GM12875 (cell line): ENCODE results near the gene ZNRF1.
"Not testable (repeated sequence)": the region's sequence is repeated elsewhere in the genome, so short reads cannot be mapped to it uniquely, and the experiment has no call there.

ENCODE experiments used
- H3K4me3 ChIP-seq: one replicate; pipeline ENCODE4 v1.5.1; 2011; ENCODE audit warnings: low read depth, low read length, control low read depth
- TF ChIP-seq, protein P1 (sequence below): IDR thresholded peaks from 2 replicates; pipeline ENCODE4 v1.5.1; 2011; ENCODE audit warnings: low read depth, mild to moderate bottlenecking, control low read depth, inconsistent platforms, low read length, moderate library complexity, borderline replicate concordance; ENCODE audit not compliant: insufficient read depth

ZNRF1 gene

DNA sequence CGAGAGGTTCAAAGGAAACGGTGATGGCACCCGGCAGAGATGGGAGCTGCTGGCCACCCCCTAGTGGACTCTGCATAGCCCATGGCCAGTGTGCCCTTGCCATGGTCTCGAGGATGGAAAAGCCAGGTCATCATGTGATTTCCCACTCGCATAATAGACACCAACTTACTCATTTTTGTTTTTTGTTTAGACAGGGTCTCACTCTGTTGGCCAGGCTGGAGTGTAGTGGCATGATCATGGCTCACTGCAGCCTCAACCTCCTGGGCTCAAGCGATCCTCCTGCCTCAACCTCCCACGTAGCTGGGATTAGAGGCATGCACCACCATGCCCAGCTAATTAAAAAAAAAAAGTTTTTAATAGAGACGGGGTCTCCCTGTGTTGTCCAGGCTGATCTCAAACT is 90.1 kb downstream of the ZNRF1 start:
- no peak overlapping the region for H3K4me3 ChIP-seq
- TF ChIP-seq, protein P1, sequence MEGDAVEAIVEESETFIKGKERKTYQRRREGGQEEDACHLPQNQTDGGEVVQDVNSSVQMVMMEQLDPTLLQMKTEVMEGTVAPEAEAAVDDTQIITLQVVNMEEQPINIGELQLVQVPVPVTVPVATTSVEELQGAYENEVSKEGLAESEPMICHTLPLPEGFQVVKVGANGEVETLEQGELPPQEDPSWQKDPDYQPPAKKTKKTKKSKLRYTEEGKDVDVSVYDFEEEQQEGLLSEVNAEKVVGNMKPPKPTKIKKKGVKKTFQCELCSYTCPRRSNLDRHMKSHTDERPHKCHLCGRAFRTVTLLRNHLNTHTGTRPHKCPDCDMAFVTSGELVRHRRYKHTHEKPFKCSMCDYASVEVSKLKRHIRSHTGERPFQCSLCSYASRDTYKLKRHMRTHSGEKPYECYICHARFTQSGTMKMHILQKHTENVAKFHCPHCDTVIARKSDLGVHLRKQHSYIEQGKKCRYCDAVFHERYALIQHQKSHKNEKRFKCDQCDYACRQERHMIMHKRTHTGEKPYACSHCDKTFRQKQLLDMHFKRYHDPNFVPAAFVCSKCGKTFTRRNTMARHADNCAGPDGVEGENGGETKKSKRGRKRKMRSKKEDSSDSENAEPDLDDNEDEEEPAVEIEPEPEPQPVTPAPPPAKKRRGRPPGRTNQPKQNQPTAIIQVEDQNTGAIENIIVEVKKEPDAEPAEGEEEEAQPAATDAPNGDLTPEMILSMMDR: no peak

DNA sequence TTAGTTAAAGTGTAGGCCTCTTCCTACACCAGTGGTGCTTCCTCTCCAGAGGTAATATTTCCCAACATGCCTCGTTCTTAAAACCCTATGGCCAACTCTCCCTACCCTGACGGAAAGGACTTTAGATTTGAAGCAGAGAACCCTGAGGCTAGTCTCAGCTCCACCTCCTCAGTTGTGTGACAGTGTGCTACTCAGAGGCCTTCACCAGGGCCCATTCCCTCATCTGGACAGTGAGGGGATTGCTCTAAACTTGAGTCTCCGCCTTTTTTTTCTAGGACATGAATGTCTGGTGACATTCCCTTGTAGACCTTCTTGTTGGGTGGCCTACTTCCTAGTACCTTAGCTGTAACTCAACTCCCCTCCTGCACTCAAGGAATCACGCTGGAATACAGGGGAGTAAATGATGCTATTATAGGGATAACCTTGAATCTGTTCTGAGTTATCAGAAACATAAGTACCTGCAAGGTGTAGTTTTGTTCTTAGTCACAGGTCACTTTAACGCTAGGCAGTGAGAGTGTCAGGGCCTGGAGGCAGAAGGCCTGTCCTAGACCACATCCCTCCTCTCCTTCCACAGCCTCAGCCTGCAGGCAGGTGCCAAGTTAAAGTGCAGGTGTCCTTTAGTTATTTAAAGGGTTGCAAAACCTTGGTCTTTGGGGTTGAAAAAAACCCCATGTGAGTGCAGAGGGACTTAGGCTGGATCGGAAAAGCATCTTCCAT is 90.8 kb downstream of the ZNRF1 start:
- TF ChIP-seq, protein P1: no peak

DNA sequence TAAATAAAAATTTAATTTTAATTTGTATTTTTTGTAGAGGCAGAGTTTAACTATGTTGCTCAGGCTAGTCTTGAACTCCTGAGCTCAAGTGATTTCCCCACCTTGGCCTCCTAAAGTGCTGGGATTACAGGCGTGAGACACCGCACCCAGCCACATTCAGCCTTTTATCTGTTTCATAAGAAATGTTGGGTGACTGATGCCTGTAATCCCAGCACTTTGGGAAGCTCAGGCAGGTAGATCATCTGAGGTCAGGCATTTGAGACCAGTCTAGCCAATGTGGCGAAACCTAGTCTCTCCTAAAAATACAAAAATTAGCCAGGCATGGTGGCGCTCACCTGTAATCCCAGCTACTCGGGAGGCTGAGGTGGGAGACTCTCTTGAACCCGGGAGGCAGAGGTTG is 92.1 kb downstream of the ZNRF1 start:
- H3K4me3 ChIP-seq: not testable (repeated sequence)

More for the DNA sequence above, 90.8 kb downstream of the ZNRF1 start:
- H3K4me3 ChIP-seq: no peak overlapping the region

DNA sequence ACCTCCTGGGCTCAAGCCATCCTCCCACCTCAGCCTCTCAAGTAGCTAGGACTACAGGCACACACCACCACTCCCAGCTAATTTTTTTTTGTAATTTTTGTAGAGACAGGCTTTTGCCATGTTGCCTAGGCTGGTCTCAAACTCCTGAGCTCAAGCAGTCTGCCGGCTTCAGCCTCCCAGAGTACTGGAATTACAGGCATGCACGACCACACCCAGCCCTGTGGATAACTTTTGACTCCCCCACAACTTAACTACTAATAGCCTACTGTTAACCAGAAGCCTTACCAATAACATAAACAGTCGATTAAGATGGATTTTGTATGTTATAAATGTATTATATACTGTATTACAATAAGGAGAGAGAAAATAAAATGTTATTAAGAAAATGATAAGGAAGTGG is 92.8 kb downstream of the ZNRF1 start:
- not testable (repeated sequence) for H3K4me3 ChIP-seq

DNA sequence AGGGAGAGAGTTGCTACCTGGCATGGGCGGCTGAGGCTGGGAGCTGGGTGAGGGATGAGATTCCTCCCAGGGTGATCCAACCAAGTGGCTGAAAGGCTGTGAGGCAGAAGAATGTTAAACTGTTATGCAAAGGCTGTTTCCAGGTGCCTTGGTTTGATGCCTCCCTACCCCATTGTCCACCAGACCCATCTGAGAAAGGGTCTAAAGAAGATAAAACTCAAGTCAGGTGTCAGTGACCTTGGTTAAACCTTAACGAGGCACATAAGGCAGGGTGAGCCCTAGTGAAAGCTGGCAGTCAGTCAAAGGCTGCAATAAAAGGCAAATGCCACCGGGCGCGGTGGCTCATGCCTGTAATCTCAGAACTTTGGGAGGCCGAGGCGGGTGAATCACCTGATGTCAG is 94.0 kb downstream of the ZNRF1 start:
- no peak overlapping the region for H3K4me3 ChIP-seq
- TF ChIP-seq, protein P1: no peak

DNA sequence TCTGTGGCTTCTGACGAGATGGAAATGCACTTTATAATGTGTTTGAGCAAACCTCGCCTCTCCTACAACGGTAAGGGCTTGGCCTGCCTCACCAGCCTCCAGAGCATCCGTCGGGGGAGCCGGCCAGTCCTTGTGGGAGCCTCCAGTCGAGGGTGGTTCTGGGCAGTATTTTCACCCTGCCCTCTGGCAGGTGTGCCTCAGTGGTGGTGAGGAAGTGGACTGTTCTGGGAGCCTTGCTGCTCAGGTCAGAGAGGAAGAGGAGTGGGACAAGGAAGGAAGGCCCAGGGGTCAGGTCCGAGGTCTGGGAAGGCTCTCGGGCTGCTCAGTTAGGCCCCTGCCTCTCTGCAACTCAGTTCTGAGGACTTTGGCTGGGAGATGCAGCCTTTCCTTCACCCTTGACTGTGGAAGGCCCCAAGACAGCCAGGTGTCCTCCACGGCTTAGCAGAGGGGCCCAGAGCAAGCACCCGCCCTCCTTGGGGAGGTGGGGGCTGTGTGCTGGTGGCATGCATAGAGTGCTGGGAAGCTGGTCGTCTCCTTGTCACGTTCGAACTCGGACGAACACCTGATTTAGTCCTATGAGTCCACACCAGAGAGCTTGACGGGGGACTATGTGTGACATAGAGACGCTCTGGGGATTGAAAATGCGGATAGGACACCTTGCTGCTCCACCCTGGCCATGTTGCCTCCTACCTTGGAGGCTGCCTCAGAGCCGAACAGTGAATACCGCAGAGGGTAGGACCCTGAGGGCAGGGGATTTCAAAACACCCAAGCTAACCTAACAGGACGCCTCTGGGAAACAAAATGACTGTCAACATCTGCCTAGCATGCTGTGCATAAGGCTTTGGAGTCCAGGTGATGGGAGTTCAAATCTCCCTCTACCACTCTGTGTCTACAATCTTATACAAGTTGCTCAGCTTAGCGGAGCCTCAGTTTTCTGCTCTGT is 95.0 kb downstream of the ZNRF1 start:
- no peak overlapping the region for H3K4me3 ChIP-seq
- TF ChIP-seq, protein P1: no peak

DNA sequence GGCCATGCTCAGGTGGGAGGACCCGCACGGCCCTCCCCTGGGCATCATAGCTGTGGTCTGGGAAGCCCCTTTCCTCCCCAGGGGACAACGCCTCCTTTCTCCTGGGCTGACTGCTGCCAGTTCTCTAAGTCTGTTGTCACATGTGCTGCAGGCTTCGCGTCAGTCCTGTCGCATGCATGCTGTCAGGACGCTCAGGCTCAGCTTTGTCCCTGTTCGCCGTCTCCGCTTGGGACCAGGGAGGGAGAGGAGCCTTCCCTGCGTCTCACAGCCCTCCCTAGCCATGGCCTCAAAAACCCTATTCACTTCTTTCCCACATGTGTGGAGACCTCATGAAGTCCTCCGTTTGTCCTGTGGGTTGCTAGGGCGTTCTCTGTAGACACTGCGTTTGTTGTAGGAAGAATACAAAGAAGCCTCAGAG is 96.4 kb downstream of the ZNRF1 start:
- TF ChIP-seq, protein P1: no peak

DNA sequence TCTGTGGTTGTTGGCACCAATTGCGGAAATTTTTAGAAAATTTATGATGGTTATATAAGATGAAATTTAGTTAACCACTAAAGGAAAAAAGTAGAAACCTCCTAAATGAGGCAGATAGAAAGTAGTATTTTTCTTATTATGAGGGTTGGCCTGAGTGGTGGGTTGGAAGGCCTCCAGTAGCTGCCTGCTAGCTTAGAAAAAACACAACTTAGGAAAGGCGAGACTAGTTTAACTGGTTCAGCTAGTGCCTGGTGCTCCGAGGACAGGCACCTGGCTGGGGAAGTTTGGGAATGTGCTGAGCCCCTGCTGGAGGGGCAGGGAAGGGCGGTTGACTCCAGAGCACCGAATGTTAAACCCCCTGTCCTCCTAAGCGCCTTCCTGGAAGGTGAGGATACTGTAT is 97.8 kb downstream of the ZNRF1 start:
- TF ChIP-seq, protein P1: peak; percentile 16; the same call in 1 of the 2 replicates
- H3K4me3 ChIP-seq: no peak overlapping the region

More for the DNA sequence above, 96.4 kb downstream of the ZNRF1 start:
- H3K4me3 ChIP-seq: no peak overlapping the region
